BLaER1 (cell line): ENCODE data around the gene PDIA5.
A peak's percentile ranks its signal among the peaks of the same experiment; 100 is the strongest.

Experiments
- H3K27ac ChIP-seq: shearing (Covaris generic); formaldehyde crosslinking; 2 replicates; pipeline ENCODE4 v1.8.1; 2022
- H3K27me3 ChIP-seq: shearing (Covaris generic); formaldehyde crosslinking; 2 replicates; pipeline ENCODE4 v1.8.1; 2022
- H3K36me3 ChIP-seq: shearing (Covaris generic); formaldehyde crosslinking; 2 replicates; pipeline ENCODE4 v1.8.1; 2022
- H3K4me1 ChIP-seq: shearing (Covaris generic); formaldehyde crosslinking; 2 replicates; pipeline ENCODE4 v1.8.1; 2022
- H3K4me2 ChIP-seq: shearing (Covaris generic); formaldehyde crosslinking; 2 replicates; pipeline ENCODE4 v1.8.1; 2022
- H3K4me3 ChIP-seq: shearing (Covaris generic); formaldehyde crosslinking; 2 replicates; pipeline ENCODE4 v1.8.1; 2022
- H3K9ac ChIP-seq: shearing (Covaris generic); formaldehyde crosslinking; 2 replicates; pipeline ENCODE4 v1.8.1; 2022
- H3K9me3 ChIP-seq: shearing (Covaris generic); formaldehyde crosslinking; 2 replicates; pipeline ENCODE4 v1.8.1; 2022
- H4K20me1 ChIP-seq: shearing (Covaris generic); formaldehyde crosslinking; 2 replicates; pipeline ENCODE4 v1.8.1; 2022
- Cebpa-rat ChIP-seq: shearing (Covaris generic); IDR thresholded peaks from 2 replicates; pipeline ENCODE4 v1.8.1; 2022

Gene PDIA5

DNA sequence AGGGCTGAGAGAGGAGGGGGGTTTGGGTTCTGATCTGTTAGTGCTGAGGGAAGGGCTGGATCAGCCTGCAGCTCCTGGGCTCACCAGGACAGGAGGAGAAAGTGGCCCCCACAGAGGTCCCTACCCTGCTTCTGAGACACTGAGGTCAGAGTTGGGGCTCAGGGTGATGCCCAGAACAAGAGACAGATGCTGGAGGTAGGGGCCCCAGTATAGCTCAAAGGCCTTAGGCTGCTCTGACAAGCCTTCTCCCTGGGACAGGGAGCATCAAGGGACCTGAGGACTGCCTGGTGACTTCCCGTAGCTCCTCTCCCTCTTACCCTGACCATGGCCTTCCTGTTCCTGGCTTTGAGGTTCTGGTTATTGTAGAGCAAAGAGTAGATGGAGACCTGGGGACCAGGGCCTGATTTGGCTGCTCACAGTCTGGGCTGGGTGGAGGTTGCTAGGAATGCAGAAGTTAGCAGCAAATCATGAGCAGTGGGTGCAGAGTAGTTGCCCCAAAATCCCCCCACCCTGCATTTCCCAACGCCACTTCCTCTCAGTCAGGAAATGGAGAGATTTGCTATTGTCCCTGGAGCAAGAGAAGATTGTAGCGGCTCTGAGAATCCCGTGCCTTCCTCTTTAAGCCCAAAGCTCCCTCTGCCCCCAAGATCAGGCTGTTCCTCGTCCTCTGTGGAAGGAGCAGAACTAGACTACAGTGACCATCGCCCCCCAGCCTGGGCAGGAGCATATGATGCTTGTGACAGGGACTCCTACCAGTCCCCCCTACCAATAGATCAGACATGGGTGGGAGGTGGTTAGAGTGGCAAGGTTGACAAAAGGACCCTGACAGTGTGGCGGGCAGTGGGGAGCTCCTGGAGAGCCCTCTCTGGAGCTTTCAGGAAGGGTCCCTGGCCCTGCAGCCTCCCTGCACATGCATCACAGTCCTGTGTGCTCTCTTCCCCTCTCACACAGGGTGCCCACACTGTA, 87.5 kb downstream of the PDIA5 start:
- Histone ChIP-seq H3K9me3 (peaks cover 14% of the 10 kb centered on the region), H3K4me2 (peak overlapping the region; percentile 6; the same call in 1 of the 2 replicates), H3K27me3 (no peaks in the 10 kb centered on the region), H3K36me3 (peaks cover 16% of the 10 kb centered on the region; the same call in 1 of the 2 replicates), H4K20me1 (no peaks in the 10 kb centered on the region), H3K4me1 (peaks cover 58% of the 10 kb centered on the region), H3K4me3 (no peak overlapping the region), H3K27ac (no peak overlapping the region), H3K9ac (no peak overlapping the region)
- no peak for TF ChIP-seq Cebpa-rat

DNA sequence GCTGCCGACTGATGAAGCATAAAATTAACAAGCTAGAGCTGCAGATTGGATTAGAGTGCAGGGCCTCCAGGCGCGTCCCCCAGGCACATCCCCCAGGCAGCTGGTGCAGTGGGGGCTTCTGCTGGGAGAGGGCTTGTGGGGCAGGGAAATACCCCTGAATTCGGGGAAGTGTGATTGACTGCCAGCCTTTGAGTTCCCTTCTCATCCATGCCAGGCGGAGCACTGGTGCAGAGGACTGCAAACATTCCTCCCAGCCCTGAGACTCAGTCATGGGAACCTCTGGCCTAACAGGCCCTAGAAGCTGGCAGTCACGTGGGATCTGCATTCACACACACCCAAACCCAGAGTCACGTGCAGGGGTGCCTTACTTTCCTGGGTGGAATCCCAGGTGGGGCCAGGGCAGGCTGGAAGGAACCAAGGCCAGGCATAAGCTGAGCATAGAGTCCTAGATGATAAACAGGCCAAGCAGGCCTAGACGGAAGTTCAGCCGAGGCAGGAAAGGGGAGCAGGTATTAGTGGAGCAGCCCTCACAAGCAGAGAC, 88.7 kb downstream of the PDIA5 start:
- H3K4me3 ChIP-seq: no peak overlapping the region
- no peak overlapping the region; the same call in 1 of the 2 replicates for H3K4me2 ChIP-seq
- H3K9ac ChIP-seq: no peak overlapping the region
- H3K4me1 ChIP-seq: peaks cover 58% of the 10 kb centered on the region
- no peak overlapping the region for H3K27ac ChIP-seq
- 0 out of 2 replicates have a peak, but pooled peaks cover 10% of the 10 kb centered on the region for H3K36me3 ChIP-seq
- TF ChIP-seq Cebpa-rat: no peak
- H4K20me1 ChIP-seq: no peaks in the 10 kb centered on the region
- no peaks in the 10 kb centered on the region for H3K27me3 ChIP-seq
- peaks cover 14% of the 10 kb centered on the region for H3K9me3 ChIP-seq

DNA sequence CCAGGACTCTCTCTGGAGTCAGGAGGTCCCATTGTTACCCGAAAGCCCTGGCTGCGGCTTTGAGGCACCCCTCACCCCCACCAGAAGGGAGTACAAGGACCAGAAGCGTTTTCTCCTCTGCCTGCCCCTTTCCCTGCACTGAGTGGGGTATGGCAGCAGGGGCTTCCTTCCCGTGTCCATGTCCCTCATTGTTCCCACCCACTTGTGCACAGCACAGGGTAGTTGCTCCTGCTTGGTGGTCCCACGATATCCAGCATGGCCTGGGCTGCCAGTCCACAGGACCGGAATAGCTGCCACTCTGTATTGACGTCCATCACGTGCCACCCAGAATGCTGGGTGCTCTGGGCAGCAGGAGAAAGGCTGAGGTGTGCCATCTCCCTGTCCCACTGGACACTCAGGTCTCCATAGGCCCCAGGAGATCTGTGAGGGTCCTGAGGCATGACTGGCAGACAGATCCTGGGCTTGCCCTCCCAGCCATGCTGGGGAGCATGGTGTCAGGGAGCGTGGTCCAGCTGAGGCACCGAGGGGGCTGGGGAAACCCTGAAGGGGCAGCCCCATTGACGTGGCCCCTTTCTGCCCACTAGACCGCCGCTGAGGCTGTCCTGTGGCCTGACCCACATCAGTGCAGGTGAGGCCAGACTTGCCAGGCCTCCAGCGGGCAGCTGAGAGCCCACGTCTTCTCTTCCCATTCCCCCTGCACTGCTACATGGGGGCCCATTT, 89.6 kb downstream of the PDIA5 start:
- Histone ChIP-seq H3K27me3 (no peaks in the 10 kb centered on the region), H3K9me3 (peaks cover 8% of the 10 kb centered on the region), H3K27ac (peak overlapping the region; percentile 41; the same call in 1 of the 2 replicates), H4K20me1 (no peaks in the 10 kb centered on the region), H3K9ac (no peak overlapping the region), H3K4me2 (peak overlapping the region; percentile 37), H3K4me3 (no peak overlapping the region), H3K4me1 (peaks cover 52% of the 10 kb centered on the region), H3K36me3 (peaks cover 5% of the 10 kb centered on the region; the same call in 1 of the 2 replicates)
- TF ChIP-seq Cebpa-rat: no peak

DNA sequence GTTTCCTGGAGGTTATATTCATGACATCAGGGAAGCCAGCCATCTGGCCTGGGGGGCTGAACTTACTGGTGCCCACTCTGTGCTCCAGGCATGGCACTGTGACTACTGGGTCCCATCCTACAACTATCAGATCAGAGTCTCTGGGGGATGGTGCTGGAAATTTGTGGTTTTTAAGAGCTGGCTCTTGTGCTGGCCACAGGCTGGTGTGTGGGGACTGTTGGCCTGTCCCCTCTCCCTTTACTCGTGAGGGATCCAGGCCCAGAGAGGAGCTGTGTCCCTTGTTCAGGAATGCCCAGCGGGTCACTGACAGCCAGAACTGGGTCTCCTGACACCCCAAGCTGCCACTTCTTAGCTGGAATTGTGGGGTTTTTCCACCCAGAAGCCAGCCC, 90.4 kb downstream of the PDIA5 start:
- H3K9ac ChIP-seq: 0 out of 2 replicates have a peak overlapping the region, but pooled peaks have one; percentile 4
- peaks cover under 1% of the 10 kb centered on the region; the same call in 1 of the 2 replicates for H3K9me3 ChIP-seq
- H3K36me3 ChIP-seq: peaks cover 4% of the 10 kb centered on the region; the same call in 1 of the 2 replicates
- no peak for TF ChIP-seq Cebpa-rat
- no peak overlapping the region for H3K4me3 ChIP-seq
- H3K4me2 ChIP-seq: peak overlapping the region; percentile 37
- no peaks in the 10 kb centered on the region for H4K20me1 ChIP-seq
- H3K27ac ChIP-seq: peak overlapping the region; percentile 41; the same call in 1 of the 2 replicates
- no peaks in the 10 kb centered on the region for H3K27me3 ChIP-seq
- peaks cover 49% of the 10 kb centered on the region for H3K4me1 ChIP-seq

DNA sequence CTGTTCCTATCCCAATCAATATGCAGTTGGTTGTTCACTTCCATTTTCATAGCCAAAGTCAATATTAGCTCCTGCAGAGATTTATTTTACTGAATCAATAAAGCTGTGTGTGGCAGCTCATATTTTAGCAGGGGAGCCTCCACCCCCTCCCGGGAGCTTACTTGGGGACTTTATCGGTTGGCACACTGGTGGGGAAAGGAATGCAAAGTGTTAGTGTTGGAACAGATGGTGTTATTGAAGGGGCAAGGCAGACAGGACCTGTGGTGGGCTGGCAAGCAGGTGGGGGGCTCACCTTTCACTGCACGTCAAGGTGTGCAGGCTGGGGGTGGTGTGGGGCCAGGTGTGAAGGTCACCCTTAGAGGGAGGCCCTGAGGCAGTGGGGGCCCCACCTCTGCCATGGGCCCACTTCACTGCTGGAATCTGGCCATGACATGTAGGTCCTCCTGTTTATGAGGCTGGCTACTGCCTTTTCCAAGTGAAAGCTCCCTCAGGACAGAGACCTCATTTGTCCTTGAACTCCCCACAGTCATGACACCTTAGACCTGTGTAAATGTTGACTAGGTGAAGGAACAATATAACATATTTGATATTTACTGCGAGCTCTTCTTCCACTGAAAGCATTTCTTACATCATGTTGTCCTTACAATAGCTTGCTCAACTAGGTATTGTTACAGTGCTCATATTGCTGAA, 90.9 kb downstream of the PDIA5 start:
- Histone ChIP-seq H3K4me3 (no peak overlapping the region), H4K20me1 (no peaks in the 10 kb centered on the region), H3K9me3 (no peaks in the 10 kb centered on the region), H3K27me3 (no peaks in the 10 kb centered on the region), H3K4me1 (peaks cover 46% of the 10 kb centered on the region), H3K9ac (0 out of 2 replicates have a peak overlapping the region, but pooled peaks have one; percentile 4), H3K4me2 (peak overlapping the region; percentile 37), H3K36me3 (peaks cover 4% of the 10 kb centered on the region; the same call in 1 of the 2 replicates), H3K27ac (no peak overlapping the region)
- TF ChIP-seq Cebpa-rat: no peak

DNA sequence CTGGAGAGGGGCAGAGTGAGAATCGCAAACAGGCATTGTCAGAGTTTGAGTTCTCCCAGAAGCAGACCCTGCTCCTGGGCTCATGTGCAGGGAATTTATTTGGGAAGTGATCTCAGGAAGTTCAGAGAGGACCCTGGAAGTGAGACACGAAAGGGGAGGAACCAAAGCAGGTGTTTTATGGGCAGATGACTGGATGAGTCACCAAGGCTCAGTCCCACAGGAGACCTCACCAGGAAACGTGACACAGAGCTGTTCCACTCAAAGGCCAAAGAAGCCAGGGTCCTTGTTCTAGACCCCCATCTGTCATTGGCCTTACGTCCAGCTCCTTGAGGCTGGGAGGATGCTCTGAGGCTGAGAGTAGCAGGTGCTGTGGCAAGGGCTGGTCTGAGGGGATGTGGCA, 91.5 kb downstream of the PDIA5 start:
- peak overlapping the region; percentile 21; the same call in 1 of the 2 replicates for H3K4me2 ChIP-seq
- no peak overlapping the region for H3K4me3 ChIP-seq
- TF ChIP-seq Cebpa-rat: no peak
- H3K27me3 ChIP-seq: no peaks in the 10 kb centered on the region
- H4K20me1 ChIP-seq: no peaks in the 10 kb centered on the region
- H3K27ac ChIP-seq: no peak overlapping the region
- no peak overlapping the region for H3K9ac ChIP-seq
- H3K4me1 ChIP-seq: peaks cover 40% of the 10 kb centered on the region
- no peaks in the 10 kb centered on the region for H3K9me3 ChIP-seq
- H3K36me3 ChIP-seq: peaks cover 4% of the 10 kb centered on the region; the same call in 1 of the 2 replicates

DNA sequence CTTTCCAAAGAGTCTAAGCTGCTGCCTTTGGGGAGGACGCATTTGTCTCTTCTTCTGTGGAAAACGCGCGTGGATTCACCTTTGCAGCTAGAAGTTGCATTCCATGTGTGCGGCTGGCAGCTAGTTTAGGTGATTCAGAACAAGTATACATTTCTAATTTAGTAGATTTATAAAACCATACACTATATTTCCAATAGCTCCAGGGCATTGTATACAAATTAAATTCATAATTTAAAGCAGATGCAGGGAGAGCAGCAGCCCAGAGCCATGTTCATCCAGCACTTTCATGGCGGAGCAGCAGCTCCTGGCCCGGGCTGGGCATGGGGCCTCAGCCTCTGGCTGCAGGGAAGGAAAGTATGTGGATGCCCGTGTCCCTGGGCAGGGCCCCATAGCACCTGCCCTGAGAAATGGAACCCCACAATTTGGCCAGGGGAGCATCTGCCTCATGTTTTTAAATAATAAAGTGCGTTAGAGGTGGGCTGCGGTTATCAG, 92.1 kb downstream of the PDIA5 start:
- H3K4me2 ChIP-seq: no peak overlapping the region
- H3K36me3 ChIP-seq: peaks cover 4% of the 10 kb centered on the region; the same call in 1 of the 2 replicates
- H3K9me3 ChIP-seq: no peaks in the 10 kb centered on the region
- no peaks in the 10 kb centered on the region for H4K20me1 ChIP-seq
- TF ChIP-seq Cebpa-rat: no peak
- H3K27ac ChIP-seq: no peak overlapping the region
- no peak overlapping the region for H3K4me3 ChIP-seq
- no peak overlapping the region for H3K9ac ChIP-seq
- H3K4me1 ChIP-seq: peaks cover 37% of the 10 kb centered on the region
- no peaks in the 10 kb centered on the region for H3K27me3 ChIP-seq

DNA sequence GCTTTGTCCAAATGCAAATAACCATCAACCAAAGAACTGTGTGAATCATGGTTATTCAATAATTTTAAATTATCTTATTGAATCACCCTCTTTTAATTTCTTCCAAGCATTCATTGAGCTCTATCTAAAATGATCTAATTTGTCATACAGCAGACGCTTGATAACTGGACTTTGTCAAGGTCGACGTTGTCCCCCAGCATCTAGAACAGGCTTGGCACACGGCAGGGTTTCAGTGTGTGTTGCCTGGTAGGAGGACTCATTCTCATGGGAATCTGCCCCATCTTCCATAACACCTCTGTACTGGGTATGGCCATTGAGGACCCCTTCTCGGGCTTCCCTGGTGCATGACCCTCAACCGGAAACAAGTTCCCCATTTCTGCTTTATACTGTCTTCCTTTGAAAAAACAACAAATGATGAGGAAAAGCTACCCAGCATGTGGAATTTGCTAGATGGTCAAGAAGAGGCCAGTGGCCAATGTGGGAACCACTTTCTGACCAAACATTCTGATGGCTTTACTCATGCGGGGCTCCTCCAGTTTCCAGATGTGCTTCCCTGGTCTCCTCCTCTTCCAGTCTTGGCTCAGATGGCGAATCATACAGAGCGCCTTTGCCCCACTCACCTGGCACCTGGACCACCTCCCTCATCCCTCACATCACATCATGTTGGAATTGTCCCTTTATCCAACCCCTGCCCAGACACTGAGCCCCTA, 93.3 kb downstream of the PDIA5 start:
- Histone ChIP-seq H3K4me2 (no peak overlapping the region), H3K27ac (no peak overlapping the region), H3K9me3 (0 out of 2 replicates have a peak, but pooled peaks cover 3% of the 10 kb centered on the region), H3K4me3 (no peak overlapping the region), H3K4me1 (peaks cover 27% of the 10 kb centered on the region), H3K36me3 (peaks cover 4% of the 10 kb centered on the region; the same call in 1 of the 2 replicates), H4K20me1 (no peaks in the 10 kb centered on the region), H3K27me3 (no peaks in the 10 kb centered on the region), H3K9ac (no peak overlapping the region)
- TF ChIP-seq Cebpa-rat: no peak
